GM23338 (cell line): ENCODE measurements around the gene ACBD4. TPM values are rescaled to one million over a fixed set of nuclear protein-coding genes. Genes with fewer than 3 reads are reported as not detected.

Source experiments
- ATAC-seq: fragments of 200-7000 bp; cut with Tn5 transposase; 3 replicates; pipeline ENCODE4 v1.9.1; 2020
- DNase-seq: peaks from one replicate; pipeline ENCODE4 v3.0.0-alpha.2; 2015; ENCODE audit warnings: low spot score
- H2AFZ ChIP-seq: fragments of 200-600 bp; sonication (generic); 2 replicates; pipeline ENCODE4 v1.8.0; 2016; ENCODE audit warnings: antibody characterized with exemption, mild to moderate bottlenecking, moderate library complexity
- H3F3A ChIP-seq: fragments of 200-600 bp; sonication (generic); replicated peaks from 2 replicates; pipeline ENCODE4 v1.8.0; 2017; ENCODE audit warnings: antibody characterized with exemption, mixed run types, low read depth
- H3K27ac ChIP-seq: fragments of 200-600 bp; sonication (generic); 2 replicates; pipeline ENCODE4 v1.6.1; 2016; ENCODE audit warnings: low read depth
- H3K27me3 ChIP-seq: fragments of 200-600 bp; sonication (generic); 2 replicates; pipeline ENCODE4 v1.8.0; 2016; ENCODE audit warnings: mild to moderate bottlenecking, mixed run types, moderate library complexity; ENCODE audit not compliant: insufficient read depth
- H3K36me3 ChIP-seq: fragments of 200-600 bp; sonication (generic); 2 replicates; pipeline ENCODE4 v1.8.0; 2016; ENCODE audit warnings: mild to moderate bottlenecking; ENCODE audit not compliant: insufficient read depth
- H3K4me1 ChIP-seq: fragments of 200-600 bp; sonication (generic); 2 replicates; pipeline ENCODE4 v1.8.0; 2016; ENCODE audit warnings: mild to moderate bottlenecking, moderate library complexity; ENCODE audit not compliant: insufficient read depth
- H3K4me2 ChIP-seq: fragments of 200-600 bp; sonication (generic); 2 replicates; pipeline ENCODE4 v1.7.1; 2017; ENCODE audit warnings: mixed run types
- H3K4me3 ChIP-seq: fragments of 200-600 bp; sonication (generic); 2 replicates; pipeline ENCODE4 v1.6.1; 2016; ENCODE audit warnings: mixed run types
- H3K79me2 ChIP-seq: fragments of 200-600 bp; sonication (generic); replicated peaks from 2 replicates; pipeline ENCODE4 v1.8.0; 2017; ENCODE audit warnings: mild to moderate bottlenecking; ENCODE audit not compliant: insufficient read depth
- H3K9me2 ChIP-seq: fragments of 200-600 bp; sonication (generic); 2 replicates; pipeline ENCODE4 v1.8.0; 2017; ENCODE audit not compliant: insufficient read depth
- H4K20me1 ChIP-seq: fragments of 200-600 bp; sonication (generic); replicated peaks from 2 replicates; pipeline ENCODE4 v1.8.0; 2017; ENCODE audit warnings: mild to moderate bottlenecking; ENCODE audit not compliant: insufficient read depth
- H3K27ac Mint-ChIP-seq: 2 replicates; pipeline ENCODE4 v1.8.0; 2020; ENCODE audit warnings: inconsistent platforms, mild to moderate bottlenecking, moderate library complexity, mixed read lengths
- H3K27me3 Mint-ChIP-seq: 3 replicates; pipeline ENCODE4 v1.8.0; 2022; ENCODE audit warnings: low read depth, mild to moderate bottlenecking, moderate library complexity, mixed read lengths, inconsistent platforms; ENCODE audit not compliant: insufficient read depth, poor library complexity
- H3K36me3 Mint-ChIP-seq: 3 replicates; pipeline ENCODE4 v1.8.0; 2021; ENCODE audit warnings: low read depth, mild to moderate bottlenecking, inconsistent platforms, moderate library complexity, mixed read lengths
- H3K4me1 Mint-ChIP-seq: 3 replicates; pipeline ENCODE4 v1.8.0; 2020; ENCODE audit warnings: mild to moderate bottlenecking, inconsistent platforms, mixed read lengths
- H3K4me3 Mint-ChIP-seq: 3 replicates; pipeline ENCODE4 v1.8.0; 2021; ENCODE audit warnings: moderate library complexity, mild to moderate bottlenecking, inconsistent platforms, mixed read lengths
- H3K9me3 Mint-ChIP-seq: 3 replicates; pipeline ENCODE4 v1.8.0; 2020; ENCODE audit warnings: moderate library complexity, mild to moderate bottlenecking, inconsistent platforms, mixed read lengths
- CREB1 ChIP-seq: fragments of 250-450 bp; sonication (Bioruptor Pico); IDR thresholded peaks from 2 replicates; pipeline ENCODE4 v1.5.0; 2020; ENCODE audit warnings: low read depth, mild to moderate bottlenecking, moderate library complexity
- CTCF ChIP-seq, 2 experiments: fragments of 200-600 bp in 1 of 2; sonication (generic) in 1 of 2; conservative IDR thresholded peaks; 2 replicates each; pipeline versions ENCODE4 v1.5.1 to v1.6.1; 2016 to 2017; ENCODE audit warnings: antibody characterized with exemption in 2 of 2, low read depth in 2 of 2, mild to moderate bottlenecking in 2 of 2, moderate library complexity in 1 of 2
- EZH2 ChIP-seq: fragments of 200-600 bp; sonication (generic); IDR thresholded peaks from one replicate; pipeline ENCODE4 v1.8.0; 2017; ENCODE audit warnings: antibody characterized with exemption, mild to moderate bottlenecking, low read depth; ENCODE audit not compliant: unreplicated experiment
- EZH2phosphoT487 ChIP-seq: fragments of 200-600 bp; sonication (generic); IDR thresholded peaks from one replicate; pipeline ENCODE4 v1.8.1; 2018; ENCODE audit warnings: antibody characterized with exemption; ENCODE audit not compliant: unreplicated experiment
- JUNB ChIP-seq: IDR thresholded peaks from one replicate; pipeline ENCODE4 v1.6.1; 2016; ENCODE audit warnings: antibody characterized with exemption; ENCODE audit not compliant: unreplicated experiment
- POLR2AphosphoS5 ChIP-seq: IDR thresholded peaks from 2 replicates; pipeline ENCODE4 v1.6.1; 2016; ENCODE audit warnings: antibody characterized with exemption, low read depth
- STAT1 ChIP-seq: IDR thresholded peaks from one replicate; pipeline ENCODE4 v1.6.1; 2016; ENCODE audit warnings: antibody characterized with exemption; ENCODE audit not compliant: unreplicated experiment
- ZNF331 ChIP-seq: fragments of 250-450 bp; sonication (Bioruptor Pico); IDR thresholded peaks from 2 replicates; pipeline ENCODE4 v1.5.0; 2020; ENCODE audit warnings: low read depth, mild to moderate bottlenecking, moderate library complexity
- ZNF462 ChIP-seq: fragments of 250-450 bp; sonication (Bioruptor Pico); IDR thresholded peaks from 2 replicates; pipeline ENCODE4 v1.5.0; 2020; ENCODE audit warnings: mild to moderate bottlenecking, moderate library complexity
- long read RNA-seq: library from polyadenylated mRNA; unstranded; transcript quantifications from one replicate; pipeline ENCODE4 v2.0.0, GENCODE V29; 2020; ENCODE audit not compliant: unreplicated experiment
- polyA plus RNA-seq: library from polyadenylated mRNA; unstranded; fragments of >200 nt; fragmentation: Nextera tagmentation; extraction: Ambion mirVana; gene quantifications from 2 replicates; pipeline ENCODE4 v1.2.1, GENCODE V29; 2016
- total RNA-seq: library from RNA; depleted of rRNA; stranded (reverse); fragments of >200 nt; shearing (Covaris generic); gene quantifications from 2 replicates; pipeline ENCODE4 v1.2.3, GENCODE V29; 2014; rRNA removed
- TF ChIP-seq, protein P1 (sequence below): IDR thresholded peaks from 2 replicates; pipeline ENCODE4 v1.6.1; 2016; ENCODE audit warnings: antibody characterized with exemption

The ACBD4 gene, protein sequence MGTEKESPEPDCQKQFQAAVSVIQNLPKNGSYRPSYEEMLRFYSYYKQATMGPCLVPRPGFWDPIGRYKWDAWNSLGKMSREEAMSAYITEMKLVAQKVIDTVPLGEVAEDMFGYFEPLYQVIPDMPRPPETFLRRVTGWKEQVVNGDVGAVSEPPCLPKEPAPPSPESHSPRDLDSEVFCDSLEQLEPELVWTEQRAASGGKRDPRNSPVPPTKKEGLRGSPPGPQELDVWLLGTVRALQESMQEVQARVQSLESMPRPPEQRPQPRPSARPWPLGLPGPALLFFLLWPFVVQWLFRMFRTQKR
- total RNA-seq: 5.1 and 6.7 TPM in 2 replicates
- polyA plus RNA-seq: 4.5 and 5.1 TPM in 2 replicates
- long read RNA-seq, partial matches to known transcripts: 0 of 3 reads
- long read RNA-seq, other reads (novel, unspliced or antisense): 3 of 3 reads

DNA sequence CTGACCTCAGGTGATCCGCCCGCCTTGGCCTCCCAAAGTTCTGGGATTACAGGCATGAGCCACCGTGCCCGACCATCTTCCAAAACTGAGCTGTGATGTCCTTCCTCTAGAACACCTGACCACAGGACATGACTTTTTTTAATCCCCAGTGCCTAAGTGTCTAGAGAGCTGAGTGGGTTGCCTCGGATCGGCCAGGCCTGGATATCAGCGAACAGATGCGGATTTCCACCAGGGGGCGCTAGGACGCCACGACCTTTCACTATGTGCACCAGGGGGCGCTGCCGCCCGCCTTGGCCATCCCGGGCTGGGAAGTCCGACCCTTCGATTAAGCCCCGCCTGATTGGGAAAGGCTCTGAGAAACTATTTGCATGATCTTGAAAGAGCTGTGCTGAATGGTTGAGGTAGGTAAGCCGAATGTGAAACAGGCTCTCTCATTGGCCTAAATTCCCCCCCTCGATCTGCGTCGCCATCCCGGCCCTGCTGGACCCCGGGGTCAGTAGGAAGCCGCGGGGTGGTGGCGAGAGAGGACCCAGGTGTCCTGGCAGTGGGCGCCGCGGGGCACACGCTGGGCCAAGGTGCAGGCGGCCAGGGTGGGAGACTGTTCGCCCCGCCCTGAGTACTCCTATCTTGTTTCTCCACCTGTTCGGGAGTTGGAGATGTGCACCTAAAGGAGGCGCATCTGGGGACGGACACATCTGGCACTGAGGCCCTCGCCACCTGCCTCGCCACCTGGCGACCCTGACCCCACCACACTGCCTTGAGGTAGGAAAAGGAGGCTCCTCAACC is at the start of gene ACBD4:
Gene ACBD4 (plus strand): TSS at position 496 of the 786 bp plus-strand sequence. CDS start 458 bp downstream, outside the sequence.
- Mint-ChIP-seq H3K4me1 (peaks cover 6% of the 10 kb centered on the region; the same call in 2 of the 3 replicates), H3K27ac (0 out of 2 replicates have a peak within 1 kb of the TSS, but pooled peaks have one; percentile 27), H3K27me3 (peaks cover 17% of the 10 kb centered on the region), H3K36me3 (peaks cover 5% of the 10 kb centered on the region; the same call in 1 of the 3 replicates), H3K9me3 (no peaks in the 10 kb centered on the region), H3K4me3 (peak within 1 kb of the TSS; percentile 73)
- Histone ChIP-seq H3F3A (peaks cover 6% of the 10 kb centered on the region; the same call in 1 of the 2 replicates), H3K4me3 (peak within 1 kb of the TSS; percentile 50), H3K4me1 (peaks cover 3% of the 10 kb centered on the region; the same call in 1 of the 2 replicates), H2AFZ (peak within 1 kb of the TSS; percentile 4; the same call in 1 of the 2 replicates), H3K27me3 (no peaks in the 10 kb centered on the region), H3K79me2 (no peaks in the 10 kb centered on the region), H3K9me2 (no peaks in the 10 kb centered on the region), H3K27ac (no peak within 1 kb of the TSS), H4K20me1 (no peaks in the 10 kb centered on the region; the same call in 1 of the 2 replicates), H3K36me3 (no peaks in the 10 kb centered on the region), H3K4me2 (peak within 1 kb of the TSS; percentile 67)
- DNase-seq (peak; percentile 99), ATAC-seq (peak; percentile 66)
- TF ChIP-seq CREB1 (CRISPR knock-in tag) (peak; percentile 73), JUNB (no peak), CTCF (conservative IDR thresholded peaks at IDR 0.05; ENCODE audit: low read depth in 2 of 2) (peak; percentile 100), POLR2AphosphoS5 (peak; percentile 91), ZNF331 (no peak), EZH2phosphoT487 (no peak), EZH2 (no peak), STAT1 (no peak)
- TF ChIP-seq, protein P1, sequence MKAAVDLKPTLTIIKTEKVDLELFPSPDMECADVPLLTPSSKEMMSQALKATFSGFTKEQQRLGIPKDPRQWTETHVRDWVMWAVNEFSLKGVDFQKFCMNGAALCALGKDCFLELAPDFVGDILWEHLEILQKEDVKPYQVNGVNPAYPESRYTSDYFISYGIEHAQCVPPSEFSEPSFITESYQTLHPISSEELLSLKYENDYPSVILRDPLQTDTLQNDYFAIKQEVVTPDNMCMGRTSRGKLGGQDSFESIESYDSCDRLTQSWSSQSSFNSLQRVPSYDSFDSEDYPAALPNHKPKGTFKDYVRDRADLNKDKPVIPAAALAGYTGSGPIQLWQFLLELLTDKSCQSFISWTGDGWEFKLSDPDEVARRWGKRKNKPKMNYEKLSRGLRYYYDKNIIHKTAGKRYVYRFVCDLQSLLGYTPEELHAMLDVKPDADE: no peak

GRCh38 chr17:45086391-45086790 is 49.1 kb upstream of the ACBD4 start:
- no peak for ATAC-seq
- H3K4me3 Mint-ChIP-seq: no peak overlapping the region
- no peak for TF ChIP-seq ZNF462

More at GRCh38 chr17:45086391-45086790, 49.1 kb upstream of the ACBD4 start:
- H3K27me3 Mint-ChIP-seq: no peaks in the 10 kb centered on the region
- no peak for DNase-seq
- H4K20me1 ChIP-seq: peaks cover 19% of the 10 kb centered on the region
- no peak overlapping the region for H3K27ac ChIP-seq
- no peaks in the 10 kb centered on the region for H3K4me1 ChIP-seq
- no peaks in the 10 kb centered on the region for H3K27me3 ChIP-seq
- peaks cover 8% of the 10 kb centered on the region for H3K4me1 Mint-ChIP-seq
- no peak overlapping the region for H2AFZ ChIP-seq
- H3F3A ChIP-seq: peaks cover 2% of the 10 kb centered on the region; the same call in 1 of the 2 replicates
- H3K4me3 ChIP-seq: no peak overlapping the region
- H3K27ac Mint-ChIP-seq: no peak overlapping the region
- H3K36me3 Mint-ChIP-seq: peaks cover 75% of the 10 kb centered on the region
- no peaks in the 10 kb centered on the region for H3K79me2 ChIP-seq
- no peaks in the 10 kb centered on the region for H3K9me2 ChIP-seq
- no peak overlapping the region for H3K4me2 ChIP-seq
- peaks cover 56% of the 10 kb centered on the region for H3K36me3 ChIP-seq
- no peaks in the 10 kb centered on the region for H3K9me3 Mint-ChIP-seq
